M059J (cell line): Measurements from ENCODE around the gene RAD50. TPM values are rescaled to one million over a fixed set of nuclear protein-coding genes. Genes with fewer than 3 reads are reported as not detected.
A peak's percentile ranks its signal among the peaks of the same experiment; 100 is the strongest.
"Not testable (repeated sequence)": the region's sequence is repeated elsewhere in the genome, so short reads cannot be mapped to it uniquely, and the experiment has no call there.

ENCODE experiments used
- DNase-seq: peaks from one replicate; pipeline ENCODE4 v3.0.0-alpha.2; 2012; ENCODE audit warnings: low read depth
- total RNA-seq: library from RNA; depleted of rRNA; stranded (reverse); fragments of >200 nt; shearing (Covaris generic); gene quantifications from 2 replicates; pipeline ENCODE4 v1.2.3, GENCODE V29; 2014

Gene RAD50
- total RNA-seq, 1 experiment from 2014 or later: 14.3 TPM

DNA sequence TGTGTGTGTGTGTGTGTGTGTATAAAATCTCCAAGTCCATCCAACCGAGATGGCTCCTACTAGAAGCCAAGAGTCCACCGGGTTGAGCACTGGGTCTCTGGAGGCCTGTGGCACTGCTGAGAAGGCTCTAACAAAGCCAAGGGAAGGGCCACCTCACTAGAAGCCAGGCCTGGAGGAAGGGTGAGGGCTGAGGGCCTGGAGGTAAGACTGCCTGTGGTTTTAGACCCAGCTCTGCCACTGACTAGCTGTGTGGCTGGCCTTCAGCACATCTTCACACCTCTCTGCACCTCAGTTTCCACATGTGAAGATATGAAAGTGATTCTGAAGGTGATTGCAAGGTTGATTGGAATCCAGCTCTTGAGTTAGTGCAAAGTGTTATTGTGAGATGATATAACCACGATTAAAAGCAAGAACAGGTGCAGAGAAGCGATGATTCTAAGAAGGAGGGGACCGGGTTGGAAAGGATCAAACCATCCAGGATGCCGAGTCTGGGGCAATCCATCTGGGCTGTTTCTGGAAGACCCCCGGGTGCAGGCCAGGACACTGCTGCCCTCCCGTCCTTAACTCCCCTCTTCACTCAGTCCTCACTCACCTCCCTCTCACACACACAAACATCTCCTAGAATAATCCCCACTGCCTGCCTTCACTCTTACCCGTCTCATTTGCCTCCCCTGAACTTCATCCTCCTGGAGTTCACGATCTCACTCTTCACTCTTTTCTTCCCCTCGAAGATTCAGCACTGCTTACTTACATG is 119.3 kb downstream of the RAD50 start:
- no peak for DNase-seq

- peak; percentile 95 for DNase-seq
Observed at GRCh38 chr5:132677191-132677590, 120.4 kb downstream of the RAD50 start.

DNA sequence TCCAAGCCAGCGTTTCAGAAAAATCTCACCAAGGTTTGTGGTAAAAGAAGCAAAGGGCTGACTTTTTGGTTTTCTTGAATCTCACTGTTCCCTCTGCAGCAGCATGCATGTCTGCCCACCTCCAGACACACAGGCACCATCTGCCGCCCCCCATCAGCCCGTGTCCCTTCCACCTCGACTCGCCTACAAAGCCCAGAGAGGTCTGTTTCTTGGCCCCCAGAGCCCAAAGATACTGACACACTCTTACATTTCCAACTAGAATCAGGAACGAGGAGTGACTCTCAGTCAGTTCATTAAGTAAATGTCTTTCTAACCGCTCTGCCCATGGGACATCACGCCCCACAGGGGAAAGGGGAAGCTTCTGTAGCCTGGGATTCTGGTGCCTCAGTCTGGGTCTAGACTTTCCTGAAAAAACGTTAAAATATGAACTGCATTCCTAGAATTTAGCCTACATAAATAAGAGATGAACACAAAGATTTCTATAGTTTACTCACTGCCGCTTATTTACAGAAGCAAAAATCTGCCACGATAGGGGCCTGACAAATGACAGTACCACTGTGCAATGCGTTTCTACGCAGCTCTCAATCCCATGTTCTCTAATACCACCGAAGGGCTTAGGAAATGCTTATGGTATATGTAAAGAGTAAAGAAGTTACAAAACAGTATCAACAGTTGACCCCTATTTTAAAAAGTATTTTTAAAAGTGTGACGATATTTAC is 121.1 kb downstream of the RAD50 start:
- no peak for DNase-seq

DNA sequence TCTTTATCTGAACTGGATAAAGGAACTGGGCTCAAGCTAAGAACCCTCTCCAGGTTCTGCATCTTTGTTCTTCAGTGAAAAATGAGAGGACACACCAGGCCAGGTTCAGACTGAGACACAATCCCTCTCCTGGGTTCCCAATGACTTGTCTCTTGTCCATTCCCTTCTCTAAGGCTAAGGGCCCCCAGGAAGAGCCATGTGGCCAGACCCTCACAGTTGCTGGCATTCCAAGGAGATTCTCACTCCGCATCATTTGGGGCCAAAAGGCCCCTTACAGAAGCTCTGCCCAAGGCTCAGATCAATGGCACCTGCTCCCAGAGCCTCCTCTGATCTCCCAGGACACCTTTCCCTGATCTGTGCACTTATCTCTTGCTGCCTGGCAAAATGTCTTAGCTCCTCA is 122.0 kb downstream of the RAD50 start:
- DNase-seq: no peak

- no peak for DNase-seq
Observed at GRCh38 chr5:132679166-132679565, 122.4 kb downstream of the RAD50 start.

GRCh38 chr5:132679717-132680380 is 123.1 kb downstream of the RAD50 start:
- DNase-seq: no peak

GRCh38 chr5:132680780-132681475 is 124.2 kb downstream of the RAD50 start:
- no peak for DNase-seq

GRCh38 chr5:132681476-132681831 is 124.7 kb downstream of the RAD50 start:
- no peak for DNase-seq

DNA sequence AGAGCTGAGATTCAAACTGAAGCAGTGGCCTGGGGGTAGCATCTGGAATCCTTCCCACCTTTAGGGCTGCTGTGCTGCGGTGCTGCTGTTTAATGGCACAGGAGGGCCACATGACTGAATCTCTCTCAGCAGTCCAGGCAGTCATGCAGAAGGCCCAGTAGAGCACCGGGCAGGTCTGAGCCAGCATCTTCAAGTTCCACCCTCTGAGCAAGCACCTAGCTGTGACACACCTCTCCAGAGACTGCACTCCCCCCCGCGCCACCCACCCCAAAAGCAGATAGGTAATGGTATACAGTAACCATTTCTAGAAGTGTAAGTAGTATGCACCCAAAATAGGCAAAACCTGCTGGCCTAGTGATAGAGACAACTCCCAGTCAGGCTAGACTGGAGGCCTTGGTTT is 125.2 kb downstream of the RAD50 start:
- no peak for DNase-seq

DNA sequence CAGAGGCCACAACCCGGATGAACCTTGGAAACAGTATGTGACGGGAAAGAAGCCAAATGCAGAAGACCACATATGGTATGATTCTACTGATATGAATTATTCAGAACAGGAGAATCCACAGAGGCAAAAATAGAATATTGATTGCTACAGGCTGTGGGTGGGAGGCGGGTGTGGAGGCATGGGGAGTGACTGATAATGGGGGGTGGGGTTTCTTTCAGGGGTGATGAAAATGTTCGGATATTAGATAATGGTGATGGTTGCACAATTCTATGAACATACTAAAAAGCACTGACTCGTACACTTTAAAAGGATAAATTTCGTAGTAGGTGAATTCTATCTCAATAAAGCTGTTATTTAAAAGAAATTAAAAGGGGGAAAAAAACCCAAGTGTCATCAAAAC is 127.7 kb downstream of the RAD50 start:
- no peak for DNase-seq

DNA sequence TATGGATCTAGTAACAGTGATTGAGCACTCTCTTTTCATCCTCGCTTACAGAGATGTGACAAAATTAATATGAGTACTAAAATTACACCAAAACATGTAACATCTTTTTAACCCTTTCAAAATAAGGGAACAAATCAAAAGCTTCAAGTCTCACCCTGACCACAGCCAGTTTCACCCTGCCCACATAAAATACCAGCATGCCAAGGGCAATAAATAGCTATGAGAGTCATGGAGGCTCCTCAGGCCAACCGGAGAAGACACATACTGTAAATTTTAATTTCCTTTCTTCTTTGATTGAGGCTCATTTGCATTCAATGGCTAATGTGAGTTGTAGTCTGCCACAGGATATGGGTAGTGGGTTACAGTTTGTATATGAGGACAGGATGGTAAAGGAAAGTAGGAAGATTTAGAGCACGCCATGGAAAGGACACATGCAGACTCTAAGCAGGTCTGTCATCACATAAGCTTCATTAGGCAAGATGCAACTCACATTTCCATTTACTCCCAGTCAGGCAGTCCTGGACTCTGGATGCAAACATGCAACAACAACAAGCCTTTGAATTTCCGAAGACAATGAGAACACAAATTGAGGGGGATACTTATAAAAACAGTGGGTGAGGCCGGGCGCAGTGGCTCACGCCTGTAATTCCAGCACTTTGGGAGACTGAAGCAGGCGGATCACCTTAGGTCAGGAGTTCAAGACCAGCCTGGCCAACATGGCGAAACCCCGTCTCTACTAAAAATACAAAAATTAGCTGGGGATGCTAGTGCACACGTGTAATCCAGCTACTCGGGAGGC is 128.3 kb downstream of the RAD50 start:
- no peak for DNase-seq

DNA sequence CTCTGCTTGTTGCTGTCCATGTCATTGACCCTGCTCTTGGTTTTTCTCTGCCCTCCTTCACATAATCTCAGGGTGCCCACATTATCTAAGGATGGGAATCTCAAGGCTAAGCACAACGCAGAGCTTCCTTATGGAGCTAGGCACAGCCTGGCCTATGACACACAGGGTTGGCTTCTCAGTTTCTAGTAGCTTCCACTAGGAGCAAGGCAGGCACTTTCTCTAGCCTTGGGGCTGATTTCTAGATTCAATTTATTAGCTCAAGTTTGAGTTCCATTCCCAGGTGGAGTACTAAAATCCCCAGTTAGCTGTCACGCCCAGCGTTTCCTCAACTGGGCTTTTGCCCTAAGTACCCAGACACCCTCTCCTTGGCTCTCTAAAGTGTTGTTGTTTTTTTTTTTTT is 129.4 kb downstream of the RAD50 start:
- DNase-seq: no peak

DNA sequence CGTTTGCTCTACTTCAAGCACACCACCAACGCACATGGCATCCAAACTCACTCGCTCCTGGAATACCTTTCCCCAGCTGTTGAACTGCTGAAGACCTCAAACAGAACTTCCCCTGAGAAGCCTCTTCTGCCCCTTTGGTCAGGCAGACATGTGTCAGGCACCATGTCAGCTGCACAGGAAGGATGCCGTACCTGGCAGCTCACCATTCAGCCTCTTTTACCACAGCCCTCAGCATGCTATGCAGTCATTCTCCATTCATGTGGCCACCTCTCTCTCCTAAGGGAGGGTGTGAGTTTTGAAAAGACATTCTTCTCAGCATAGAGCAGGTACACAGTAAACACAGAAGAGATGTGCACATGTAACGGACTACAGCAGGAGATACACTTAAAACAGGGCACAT is 131.2 kb downstream of the RAD50 start:
- no peak for DNase-seq

DNA sequence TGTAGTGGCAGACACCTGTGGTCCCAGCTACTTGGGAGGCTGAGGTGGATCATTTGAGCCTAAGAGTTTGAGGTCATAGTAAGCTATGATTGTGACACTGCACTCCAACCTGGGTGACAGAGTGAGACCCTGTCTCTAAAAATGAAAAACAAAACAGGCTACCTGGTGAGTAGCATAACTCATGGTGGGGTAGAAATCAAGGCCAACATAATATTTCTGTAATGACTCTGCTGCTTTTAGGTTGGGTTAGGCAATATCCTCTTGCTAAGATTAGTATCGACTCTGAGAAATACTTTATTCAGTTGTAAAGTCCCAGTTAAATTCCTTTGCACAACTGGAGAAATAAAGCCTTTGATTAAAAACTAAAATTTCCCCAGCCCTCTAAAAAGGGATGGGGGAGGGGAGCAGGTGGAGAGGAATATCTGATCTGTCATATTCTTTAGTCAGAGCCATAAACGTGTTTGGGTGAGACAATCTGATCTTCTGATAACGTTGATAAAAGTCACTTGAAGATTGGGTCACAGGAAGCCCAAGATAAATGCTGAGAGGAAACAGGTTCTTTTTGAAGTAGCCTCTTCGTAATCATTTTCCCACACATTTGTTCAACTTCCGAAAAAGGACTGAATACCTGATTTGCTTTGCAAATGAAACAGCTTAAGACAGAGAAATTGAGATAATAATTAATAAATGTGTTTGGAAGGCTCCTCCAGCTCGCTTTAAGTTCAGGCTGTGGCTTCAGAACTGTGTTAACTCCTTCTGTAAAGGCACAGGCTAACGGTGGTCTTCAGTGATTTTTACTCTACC is 132.0 kb downstream of the RAD50 start:
- no peak for DNase-seq

DNA sequence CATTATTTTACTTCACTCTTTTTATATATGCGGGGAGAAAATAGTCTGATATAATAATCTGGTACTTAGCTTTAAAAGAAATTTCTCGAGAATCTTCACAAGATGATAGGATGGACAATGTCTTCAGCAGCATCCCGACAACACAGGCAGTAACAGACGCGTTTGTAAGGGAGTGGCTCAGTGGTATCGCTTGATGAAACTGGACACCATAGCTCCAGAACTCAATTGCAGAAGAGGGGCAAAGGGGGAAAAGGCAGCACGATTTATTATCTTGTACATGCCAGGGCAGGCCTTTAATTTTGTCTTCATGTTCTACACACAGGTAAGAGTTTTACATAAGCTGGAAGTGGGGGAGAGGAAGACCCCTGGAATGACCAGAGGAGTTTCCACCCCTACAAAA is 132.7 kb downstream of the RAD50 start:
- DNase-seq: no peak

DNA sequence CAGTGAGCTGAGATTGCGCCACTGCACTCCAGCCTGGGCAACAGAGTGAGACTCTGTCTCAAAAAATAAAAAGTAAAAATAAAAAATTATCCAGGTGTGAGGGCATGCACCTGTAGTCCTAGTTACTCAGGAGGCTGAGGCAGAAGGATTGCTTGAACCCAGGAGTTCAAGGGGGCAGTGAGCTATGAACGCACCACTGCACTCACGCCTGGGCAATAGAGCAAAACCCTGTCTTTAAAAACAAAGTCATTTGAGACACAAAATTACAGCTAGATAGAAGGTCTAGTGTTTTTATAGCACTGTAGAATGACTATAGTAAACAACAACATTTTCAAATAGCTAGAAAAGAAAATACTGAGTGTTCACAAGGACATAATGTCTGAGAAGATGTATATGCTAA is 133.4 kb downstream of the RAD50 start:
- DNase-seq: no peak

DNA sequence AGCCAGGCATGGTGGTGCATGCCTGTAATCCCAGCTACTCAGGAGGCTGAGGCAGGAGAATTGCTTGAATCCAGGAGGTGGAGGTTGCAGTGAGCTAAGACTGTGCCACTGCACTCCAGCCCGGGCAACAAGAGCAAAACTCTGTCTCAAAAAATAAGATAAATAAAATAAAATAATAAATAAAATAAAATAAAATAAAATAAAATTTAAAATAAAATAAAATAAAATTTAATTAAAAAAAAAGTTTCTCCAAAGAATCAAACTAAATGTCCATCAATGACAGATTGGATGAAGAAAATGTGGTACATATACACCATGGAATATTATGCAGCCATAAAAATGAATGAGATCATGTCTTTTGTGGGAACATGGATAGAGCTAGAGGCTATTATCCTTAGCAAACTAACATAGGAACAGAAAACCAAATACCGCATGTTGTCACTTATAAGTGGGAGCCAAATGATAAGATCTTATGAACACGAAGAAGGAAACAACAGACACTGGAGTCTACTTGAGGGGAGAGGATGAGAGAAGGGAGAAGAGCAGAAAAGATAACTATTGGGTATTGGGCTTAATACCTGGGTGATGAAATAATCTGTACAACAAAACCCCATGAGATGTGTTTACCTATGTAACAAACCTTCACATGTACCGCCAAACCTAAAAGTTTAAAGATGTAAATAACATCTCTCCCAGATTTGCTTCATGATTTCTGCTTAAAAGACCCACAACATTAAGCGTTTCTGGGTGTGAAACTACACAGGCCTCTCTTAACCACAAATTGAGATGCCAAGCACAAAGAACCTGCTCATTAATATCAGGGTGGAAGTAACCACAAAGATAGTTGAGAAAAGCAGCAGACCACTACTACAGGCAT is 135.2 kb downstream of the RAD50 start:
- DNase-seq: not testable (repeated sequence)

DNA sequence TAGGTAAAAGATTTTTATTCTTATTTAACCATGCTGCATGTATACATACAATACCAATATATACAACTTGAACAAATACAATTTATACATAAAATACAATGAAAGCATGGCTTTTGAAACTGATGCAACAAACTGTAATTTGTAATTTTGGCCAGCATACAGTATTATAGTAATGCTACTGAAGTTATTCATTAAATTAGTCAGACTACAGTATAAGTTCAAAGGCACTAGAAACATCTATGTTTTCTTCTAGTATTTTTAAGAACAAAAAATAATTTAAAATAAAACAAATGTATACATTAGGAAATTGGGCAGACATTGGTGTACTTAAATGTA is 135.8 kb downstream of the RAD50 start:
- DNase-seq: no peak
